ENCODE results near the gene KLHDC4.

- TF ChIP-seq POLR2A (IDR thresholded peaks at IDR 0.05) (no peak), EP300 (IDR thresholded peaks at IDR 0.05) (no peak), CTCF (IDR thresholded peaks at IDR 0.05) (no peak)
Measured at GRCh38 chr16:87747626-87748414, 18.0 kb downstream of the KLHDC4 start.
